SIG-M5 treated with dmso at 0.1 percent for 504 hours (cell line): Measurements from ENCODE around the gene MCHR2.

Experiments used
- DNase-seq: peaks from one replicate; lab custom pipeline; 2025; ENCODE audit not compliant: unreplicated experiment; lab: John Stamatoyannopoulos, UW

The MCHR2 gene

DNA sequence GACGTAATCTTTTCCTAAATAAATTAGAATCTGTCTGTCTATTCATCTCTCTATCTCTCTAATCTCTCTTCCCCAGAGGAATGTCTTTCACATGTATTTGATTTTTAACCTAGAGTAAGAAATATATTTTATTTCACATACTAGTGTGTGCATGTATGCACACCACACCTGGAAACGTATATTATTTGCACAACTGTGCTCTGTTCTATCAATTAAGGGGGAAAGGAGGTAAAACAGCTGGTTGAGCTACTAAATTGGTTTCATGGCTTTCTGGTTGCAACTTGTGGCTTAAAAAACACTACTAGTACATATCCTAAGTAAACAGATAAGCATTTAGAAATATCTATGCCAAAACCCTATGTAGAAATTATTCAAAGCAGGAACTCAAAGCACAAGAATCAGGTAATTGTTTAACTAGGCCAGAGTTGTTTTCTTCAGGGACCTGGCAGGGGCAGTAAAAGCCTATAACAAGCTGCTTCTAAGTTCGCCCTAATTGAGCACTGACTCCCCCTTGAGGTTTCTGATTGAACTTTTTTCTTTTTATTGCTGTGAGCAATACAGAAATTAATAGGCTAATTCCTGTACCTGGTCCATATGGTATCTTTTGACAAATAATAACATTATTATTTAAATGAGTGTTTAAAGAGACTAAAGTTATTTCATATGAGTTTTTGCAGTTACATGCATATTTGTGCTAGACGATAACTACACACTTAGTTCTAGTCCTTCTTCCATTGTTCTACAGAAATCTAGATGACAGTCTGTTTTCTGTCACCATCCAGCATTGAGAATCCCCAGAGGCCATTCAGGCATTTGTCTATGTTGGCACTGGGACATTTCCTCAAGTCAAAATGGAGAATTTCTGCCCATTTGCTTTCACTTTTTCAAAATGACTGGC lies 88.6 kb downstream of the MCHR2 start:
- DNase-seq = peak; percentile 66

DNA sequence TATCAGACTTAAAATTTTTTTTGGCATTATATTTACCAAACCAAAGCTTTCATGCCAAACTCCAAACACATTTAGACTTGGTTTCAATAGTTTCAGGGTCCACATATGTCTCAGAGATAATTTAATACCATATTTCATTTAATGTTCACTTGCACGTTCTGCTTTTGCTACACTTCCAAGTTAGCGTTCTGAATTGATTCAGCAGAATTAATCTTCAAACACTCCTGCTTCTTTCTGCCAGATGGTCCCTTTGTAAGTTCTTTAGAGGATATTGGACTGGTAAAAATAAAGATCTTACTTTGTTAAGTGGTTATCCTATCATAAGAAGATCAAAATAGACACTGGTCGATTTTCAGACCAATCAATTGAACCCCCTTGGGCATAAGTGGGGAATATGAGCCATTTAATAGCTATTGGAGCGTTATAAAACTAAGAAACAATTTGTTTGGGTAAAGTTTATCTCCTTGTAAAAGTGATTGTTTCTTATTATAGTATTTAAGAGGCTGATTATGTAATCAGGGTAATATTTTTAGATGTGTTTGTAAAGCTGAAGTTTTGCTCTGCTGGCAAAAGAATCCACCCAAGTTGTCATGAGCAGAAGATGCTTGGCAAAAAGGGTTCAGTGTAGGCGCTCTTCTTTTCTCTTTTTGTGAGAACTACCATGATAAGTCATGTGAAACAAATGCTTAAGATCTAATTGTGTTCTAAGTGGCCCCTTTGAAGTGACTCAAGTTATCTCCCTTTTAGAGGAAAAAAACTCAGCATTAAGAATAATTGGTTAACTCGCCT lies 92.2 kb downstream of the MCHR2 start:
- DNase-seq = no peak

DNA sequence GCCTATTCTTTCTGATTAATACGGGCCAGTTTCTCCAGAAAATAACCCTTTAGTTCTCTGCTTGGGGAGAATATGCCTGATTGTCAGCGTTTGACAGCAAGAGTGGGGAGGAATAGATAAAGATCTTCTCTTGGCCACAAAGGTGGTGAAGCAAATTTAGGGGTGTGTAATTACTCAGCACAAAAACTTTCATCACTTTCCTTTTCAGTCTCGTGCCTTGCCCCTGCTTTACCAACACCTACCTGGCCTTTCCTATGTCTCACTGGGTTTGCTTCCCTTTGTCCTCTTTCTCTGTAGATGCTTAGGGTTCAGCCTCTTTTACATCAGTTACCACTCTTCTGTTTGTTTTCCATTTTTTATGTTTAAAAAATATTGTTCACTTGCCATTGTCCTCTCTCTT lies 99.2 kb downstream of the MCHR2 start:
- no peak for DNase-seq

DNA sequence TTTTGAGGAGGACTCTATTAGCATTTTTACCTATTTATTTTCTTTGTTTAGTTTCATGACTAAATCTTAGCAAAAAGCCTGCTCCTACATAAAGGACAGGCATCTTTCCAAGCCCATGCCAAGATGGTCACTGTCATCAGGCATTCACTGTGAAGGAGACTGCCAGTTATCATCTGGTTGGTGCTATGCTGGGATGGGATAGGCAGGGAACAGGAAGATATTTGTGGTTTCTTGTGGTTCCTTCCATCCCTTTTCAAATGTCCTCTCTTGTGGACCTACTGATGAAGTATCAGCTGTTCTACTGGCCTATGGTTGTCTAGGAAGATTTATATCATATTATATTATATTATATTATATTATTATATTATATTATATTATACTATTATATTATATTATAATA lies 107.0 kb downstream of the MCHR2 start:
- DNase-seq = no peak

DNA sequence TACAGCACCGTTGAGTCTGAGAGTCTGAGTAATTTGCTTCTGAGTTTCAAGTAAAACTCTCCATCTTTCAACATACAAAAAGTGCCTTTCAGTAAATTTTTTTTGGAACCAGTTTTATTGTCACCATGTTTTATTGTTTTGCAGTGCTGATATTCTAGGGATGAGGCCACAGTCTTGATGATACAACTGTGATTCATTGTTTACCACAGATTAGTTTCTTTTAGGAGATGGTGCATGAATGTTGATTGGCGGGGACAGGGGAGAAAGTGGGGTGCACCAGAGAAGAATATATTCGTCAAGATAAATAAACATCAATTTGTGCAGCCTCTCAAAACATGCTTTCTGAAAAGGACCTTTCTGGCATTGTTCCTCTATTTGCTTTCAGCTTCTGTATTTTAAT lies 109.0 kb downstream of the MCHR2 start:
- DNase-seq = no peak

DNA sequence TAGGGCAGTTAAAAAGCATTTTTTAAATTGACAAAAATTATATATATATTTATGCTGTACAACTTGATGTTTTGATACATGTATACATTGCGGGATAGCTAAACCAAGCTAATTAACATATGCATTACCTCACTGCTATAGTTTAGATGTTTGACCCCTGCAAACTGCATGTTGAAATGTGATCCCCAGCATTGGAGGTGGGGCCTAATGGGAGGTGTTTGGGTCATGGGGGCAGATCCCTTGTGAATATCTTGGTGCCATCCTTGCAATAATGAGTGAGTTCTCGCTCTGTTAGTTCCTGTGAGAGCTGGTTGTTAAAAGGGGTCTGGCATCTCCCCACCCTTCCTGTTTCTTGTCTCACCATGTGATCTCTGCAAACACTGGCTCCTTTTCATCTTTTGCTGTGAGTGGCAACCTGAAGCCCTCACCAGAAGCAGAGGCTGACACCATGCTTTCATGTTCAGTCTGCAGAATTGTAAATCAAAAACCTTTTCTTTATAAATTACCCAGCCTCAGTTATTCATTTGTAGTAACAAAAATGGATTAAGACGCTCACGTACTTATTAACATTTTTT lies 111.8 kb downstream of the MCHR2 start:
- no peak for DNase-seq

DNA sequence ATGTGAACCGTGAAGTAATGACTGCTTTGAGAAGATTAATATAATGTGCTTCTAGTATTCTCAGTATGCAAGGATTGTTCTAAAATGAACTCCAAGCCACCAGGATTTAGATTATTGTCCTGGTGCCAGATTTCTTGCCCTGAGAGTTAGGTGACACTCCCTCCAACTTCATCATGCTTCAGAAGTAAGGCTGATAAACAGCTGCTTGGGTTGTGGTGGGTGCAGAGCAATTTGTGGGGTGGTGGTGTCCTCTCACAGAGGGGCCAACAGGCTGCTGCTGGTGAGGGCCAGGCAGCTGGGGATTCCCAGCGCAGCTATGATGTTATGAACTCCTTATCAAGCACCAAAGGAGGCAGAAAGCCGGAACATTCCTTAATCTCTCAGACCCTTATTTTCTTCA lies 114.6 kb downstream of the MCHR2 start:
- DNase-seq = no peak

DNA sequence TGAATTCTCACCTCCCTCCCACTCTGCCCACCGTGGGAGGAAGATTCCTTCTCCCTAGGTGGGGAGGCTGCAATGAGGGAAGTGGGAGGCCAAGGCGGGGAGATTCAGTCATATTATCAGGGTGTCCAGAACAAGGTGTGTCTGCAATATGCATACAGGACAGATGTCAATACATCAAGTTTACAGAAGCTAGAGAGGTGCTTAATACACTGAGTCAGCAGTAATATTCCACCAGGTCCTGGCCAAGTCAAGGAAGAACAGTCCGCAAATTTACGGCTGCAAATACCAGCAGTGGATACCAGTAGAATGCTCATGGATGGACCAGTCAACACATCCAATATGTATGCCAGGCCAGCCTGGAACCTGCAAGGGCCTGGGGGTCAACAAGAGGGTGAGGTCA lies 119.0 kb downstream of the MCHR2 start:
- DNase-seq = no peak

DNA sequence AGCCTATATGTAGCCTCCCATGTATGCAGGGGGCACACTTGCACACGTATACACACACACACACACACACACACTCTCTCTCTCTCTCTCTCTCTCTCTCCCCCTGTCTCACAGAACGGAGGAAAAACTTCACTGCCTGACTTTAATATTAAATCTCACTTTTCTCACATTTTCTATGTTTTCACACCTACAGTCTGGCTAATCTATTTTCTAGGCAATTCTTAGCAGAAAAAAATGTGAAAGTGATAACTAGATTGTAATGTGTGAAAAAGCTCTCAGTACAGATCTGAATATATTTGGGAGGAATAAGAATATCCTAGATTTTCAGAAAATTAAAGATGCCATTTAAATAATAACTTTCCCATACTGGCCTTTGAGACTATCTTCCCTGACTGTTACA lies 120.9 kb downstream of the MCHR2 start:
- DNase-seq = no peak

DNA sequence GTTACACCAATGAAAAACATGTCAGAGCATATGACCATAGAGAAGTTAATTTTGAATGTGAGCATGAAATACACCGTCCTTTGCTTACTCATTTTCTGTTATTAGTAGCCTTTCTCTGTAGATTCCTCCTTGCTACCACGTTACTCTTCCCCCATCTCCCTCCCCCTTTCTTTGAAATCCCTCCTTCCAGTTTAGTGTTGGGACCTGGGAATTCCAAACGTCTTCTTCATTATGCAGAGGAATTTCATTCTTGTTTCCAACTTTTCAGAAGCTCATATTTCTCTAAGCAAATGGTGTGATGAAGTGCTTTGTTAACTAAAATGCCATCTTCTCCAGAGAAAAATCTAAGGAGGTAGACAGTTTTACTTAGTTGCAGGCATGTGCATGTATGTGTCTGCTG lies 122.4 kb downstream of the MCHR2 start:
- DNase-seq = no peak
